Activated CD8-positive, alpha-beta T cell treated with anti-CD3 and anti-CD28 coated beads, Interleukin-2, amount 10 ng/mL, durations not matched to agents 7 days and 5 days (primary cell): ENCODE measurements around the gene GDPD2. TPM values are rescaled to one million over a fixed set of nuclear protein-coding genes. Genes with fewer than 3 reads are reported as not detected.
A peak's percentile ranks its signal among the peaks of the same experiment; 100 is the strongest.

ENCODE experiments used
- ATAC-seq: fragments of 150-1000 bp; cut with Tn5 transposase; one replicate; pipeline ENCODE4 v1.10.0; 2021; ENCODE audit warnings: moderate library complexity
- CTCF ChIA-PET: fragments of 350-600 bp; sonication (Branson Sonifier 250); formaldehyde crosslinking; loops from one replicate; lab custom pipeline; 2021; ENCODE audit warnings: antibody characterized with exemption; lab: Charles Lee
- POLR2A ChIA-PET: fragments of 350-600 bp; sonication (Branson Sonifier 250); formaldehyde crosslinking; loops from one replicate; lab custom pipeline; 2021; ENCODE audit warnings: antibody characterized with exemption; lab: Charles Lee
- DNase-seq: peaks from one replicate; pipeline ENCODE4 v3.0.0-alpha.2; 2020
- H3K27ac Mint-ChIP-seq: one replicate; pipeline ENCODE4 v1.8.0; 2021; ENCODE audit warnings: mild to moderate bottlenecking, mixed read lengths
- H3K27me3 Mint-ChIP-seq: one replicate; pipeline ENCODE4 v1.8.0; 2021; ENCODE audit warnings: low read depth, mixed read lengths
- H3K36me3 Mint-ChIP-seq: one replicate; pipeline ENCODE4 v1.8.0; 2021; ENCODE audit warnings: low read depth, mixed read lengths
- H3K4me1 Mint-ChIP-seq: one replicate; pipeline ENCODE4 v1.8.0; 2021; ENCODE audit warnings: low read depth, mixed read lengths
- H3K4me3 Mint-ChIP-seq: one replicate; pipeline ENCODE4 v1.8.0; 2021; ENCODE audit warnings: mild to moderate bottlenecking, mixed read lengths
- H3K9me3 Mint-ChIP-seq: one replicate; pipeline ENCODE4 v1.8.0; 2022; ENCODE audit warnings: mixed read lengths; ENCODE audit not compliant: insufficient read depth
- total RNA-seq, 2 experiments: library from RNA; stranded (reverse); gene quantifications; one replicate each; pipeline ENCODE4 v1.2.3, GENCODE V29; 2021

GDPD2 gene
- total RNA-seq, 2 experiments from 2014 or later = 0.34 to 0.63 TPM

DNA sequence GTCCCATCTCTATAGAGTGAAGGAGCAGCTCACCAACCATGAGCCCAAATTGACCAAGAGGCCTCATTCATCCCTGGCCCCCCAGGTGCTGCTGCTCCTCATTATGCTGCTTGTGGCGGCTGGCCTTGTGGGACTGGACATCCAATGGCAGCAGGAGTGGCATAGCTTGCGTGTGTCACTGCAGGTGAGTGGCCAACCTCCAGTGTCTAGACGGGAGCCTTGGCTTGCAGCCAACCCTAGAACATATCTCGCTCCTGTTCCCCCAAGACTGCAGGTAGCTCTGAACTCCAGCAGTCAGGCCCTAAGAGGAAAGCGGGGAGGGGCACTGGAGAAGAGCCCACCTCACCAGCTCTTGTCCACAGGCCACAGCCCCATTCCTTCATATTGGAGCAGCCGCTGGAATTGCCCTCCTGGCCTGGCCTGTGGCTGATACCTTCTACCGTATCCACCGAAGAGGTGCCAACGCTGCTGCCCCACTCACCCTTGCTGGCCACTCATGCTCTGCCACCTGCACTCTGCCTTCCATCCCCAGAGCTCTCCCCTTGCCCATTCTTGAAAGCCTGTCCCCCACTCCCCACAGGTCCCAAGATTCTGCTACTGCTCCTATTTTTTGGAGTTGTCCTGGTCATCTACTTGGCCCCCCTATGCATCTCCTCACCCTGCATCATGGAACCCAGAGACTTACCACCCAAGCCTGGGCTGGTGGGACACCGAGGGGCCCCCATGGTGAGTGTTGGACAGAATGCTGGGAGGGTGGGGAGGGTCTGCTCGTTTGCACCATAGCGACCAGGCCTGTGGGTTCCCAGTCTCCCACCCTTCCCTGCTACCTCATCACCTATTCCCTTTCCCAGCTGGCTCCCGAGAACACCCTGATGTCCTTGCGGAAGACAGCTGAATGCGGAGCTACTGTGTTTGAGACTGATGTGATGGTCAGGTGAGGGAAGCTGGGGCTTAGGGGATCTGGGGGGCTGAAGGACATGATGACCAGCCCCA is 3.5 kb downstream of the GDPD2 start:
- DNase-seq = no peak
- Mint-ChIP-seq H3K36me3 (no peaks in the 10 kb centered on the region), H3K4me3 (no peak overlapping the region), H3K4me1 (no peaks in the 10 kb centered on the region), H3K27me3 (no peaks in the 10 kb centered on the region), H3K27ac (no peak overlapping the region), H3K9me3 (no peaks in the 10 kb centered on the region)
- CTCF ChIA-PET = no interaction called here
- no peak for ATAC-seq
- POLR2A ChIA-PET = interaction anchor here (0.6 kb wide), 1 partner anchor 114 kb away, joined by 4 read pairs; no protein-coding TSS in a partner anchor

DNA sequence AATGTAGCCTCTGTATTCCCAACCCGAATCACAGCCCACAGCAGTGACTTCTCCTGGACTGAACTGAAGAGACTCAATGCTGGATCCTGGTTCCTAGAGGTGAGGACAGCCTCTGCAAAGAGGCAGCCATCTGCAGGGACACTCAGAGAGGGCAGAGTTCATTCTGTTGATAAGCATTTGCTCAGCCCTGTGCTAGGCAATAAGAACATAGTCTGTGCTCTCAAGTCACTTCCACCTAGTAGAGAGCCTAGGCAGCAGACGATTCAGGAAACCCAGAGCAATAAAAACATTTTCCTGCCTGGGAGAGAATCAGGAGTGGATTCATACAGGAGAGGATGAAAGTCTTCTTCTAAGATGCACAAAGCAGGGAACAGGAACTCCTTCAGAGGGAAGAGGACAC is 4.3 kb downstream of the GDPD2 start:
- Mint-ChIP-seq H3K27me3 (no peaks in the 10 kb centered on the region), H3K4me3 (no peak overlapping the region), H3K4me1 (no peaks in the 10 kb centered on the region), H3K36me3 (no peaks in the 10 kb centered on the region), H3K9me3 (no peaks in the 10 kb centered on the region), H3K27ac (no peak overlapping the region)
- ChIA-PET CTCF (no interaction called here), POLR2A (no interaction called here)
- no peak for ATAC-seq
- no peak for DNase-seq

DNA sequence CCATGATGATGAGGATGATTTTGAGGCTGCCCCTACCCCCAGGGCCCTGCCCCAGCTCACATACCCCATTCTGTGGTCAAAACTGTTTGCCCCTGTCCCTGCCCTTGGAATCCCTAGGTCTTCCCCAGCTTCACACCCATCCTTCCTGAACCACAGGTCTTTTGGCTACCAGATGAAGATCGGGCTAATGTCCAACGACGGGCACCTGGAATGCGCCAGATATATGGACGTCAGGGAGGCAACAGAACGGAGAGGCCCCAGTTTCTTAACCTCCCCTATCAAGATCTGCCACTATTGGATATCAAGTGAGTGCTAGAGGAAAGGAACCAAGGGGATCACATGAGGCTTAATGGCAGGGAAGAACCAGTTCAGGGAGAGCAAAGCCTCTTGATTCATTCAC is 6.6 kb downstream of the GDPD2 start:
- POLR2A ChIA-PET = no interaction called here

DNA sequence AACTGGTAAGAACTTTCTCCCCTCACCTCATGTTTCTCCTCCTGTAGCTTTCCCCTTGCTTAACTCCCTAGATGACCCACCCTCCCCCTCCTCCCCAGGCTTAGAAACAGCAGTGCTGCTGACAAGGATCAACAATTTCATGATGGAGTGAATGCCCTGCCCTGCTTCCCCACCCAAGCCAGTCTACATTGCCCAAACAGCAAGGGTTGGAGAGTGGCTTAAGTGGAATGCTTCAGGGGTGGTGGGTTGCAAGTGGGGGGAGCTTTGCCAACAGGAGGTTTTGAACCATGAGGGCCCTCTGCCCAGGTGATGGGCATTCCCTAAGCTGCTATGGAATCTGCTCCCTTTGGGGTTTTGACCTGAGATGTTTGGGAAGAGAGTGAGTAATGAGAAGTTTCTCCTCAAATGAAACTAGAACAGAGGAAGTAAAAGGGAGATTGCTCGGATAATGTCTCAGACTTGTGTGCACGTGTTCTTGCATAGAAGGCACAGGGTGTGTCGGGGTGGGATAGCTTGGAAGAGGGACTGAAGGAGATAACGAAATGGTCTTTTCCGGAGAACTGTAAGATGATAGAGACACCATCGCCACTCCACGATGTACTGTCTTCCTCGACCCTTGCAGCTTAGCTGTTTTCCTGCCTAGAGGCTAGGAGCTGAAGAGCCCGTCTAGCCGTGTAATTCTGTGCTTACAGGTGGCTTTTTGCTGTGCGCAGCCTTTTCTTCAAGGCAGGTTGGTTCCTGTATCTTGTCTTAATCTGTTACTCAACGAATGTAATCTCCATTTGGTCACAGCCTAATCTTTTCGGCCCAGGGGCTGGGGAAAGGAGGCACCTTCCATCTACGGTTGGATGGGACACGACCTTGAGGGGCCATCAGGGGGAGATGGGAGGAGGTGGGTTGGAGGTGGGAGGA is 10.1 kb downstream of the GDPD2 start:
- Mint-ChIP-seq H3K4me3 (peak overlapping the region; percentile 86), H3K27me3 (peaks cover 5% of the 10 kb centered on the region), H3K9me3 (no peaks in the 10 kb centered on the region), H3K27ac (peak overlapping the region; percentile 68), H3K36me3 (no peaks in the 10 kb centered on the region), H3K4me1 (peaks cover 29% of the 10 kb centered on the region)
- no peak for ATAC-seq
- DNase-seq = no peak
- CTCF ChIA-PET = interaction anchor here (0.7 to 4.1 kb wide), 9 partner anchors 10 to 300 kb away, joined by 3 to 15 read pairs (median 4); partner anchors contain the start of genes GDPD2 and IGBP1
- POLR2A ChIA-PET = interaction anchor here (0.7 kb wide), 1 partner anchor 11 kb away, joined by 3 read pairs; the partner anchor contains the start of gene GDPD2

More for the DNA sequence above, 6.6 kb downstream of the GDPD2 start:
- ATAC-seq (no peak), DNase-seq (no peak)
- CTCF ChIA-PET = no interaction called here
- Mint-ChIP-seq H3K36me3 (no peaks in the 10 kb centered on the region), H3K27me3 (no peaks in the 10 kb centered on the region), H3K4me1 (peaks cover 12% of the 10 kb centered on the region), H3K4me3 (no peak overlapping the region), H3K9me3 (no peaks in the 10 kb centered on the region), H3K27ac (no peak overlapping the region)

DNA sequence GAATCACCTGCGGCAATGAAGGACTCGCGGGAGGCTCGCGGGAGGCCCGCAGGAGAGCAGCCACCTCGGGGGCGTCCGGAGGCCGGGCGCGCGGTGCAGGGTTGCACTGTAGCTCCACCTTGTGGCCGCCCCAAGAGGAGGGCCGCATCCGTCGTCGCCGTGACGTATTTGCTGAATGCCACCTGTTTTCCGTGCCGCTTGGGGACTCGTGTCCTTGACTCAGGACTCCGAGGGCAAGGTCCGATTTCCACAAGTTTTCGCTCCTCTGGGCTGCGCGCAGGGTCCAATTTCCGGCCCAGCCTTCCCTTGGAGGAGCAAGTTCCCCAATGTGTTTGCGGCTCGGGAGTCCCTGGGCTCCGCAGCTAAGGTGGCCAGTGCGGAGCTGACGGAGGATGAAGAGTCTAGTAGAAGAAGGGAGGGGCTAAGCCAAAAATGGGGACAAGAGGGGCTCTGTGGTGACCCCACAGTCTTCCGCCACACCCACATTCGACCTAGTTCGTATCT is 10.8 kb downstream of the GDPD2 start:
- Mint-ChIP-seq H3K4me1 (peaks cover 36% of the 10 kb centered on the region), H3K27me3 (peaks cover 5% of the 10 kb centered on the region), H3K9me3 (no peaks in the 10 kb centered on the region), H3K36me3 (no peaks in the 10 kb centered on the region), H3K4me3 (peak overlapping the region; percentile 86), H3K27ac (peak overlapping the region; percentile 89)
- ChIA-PET CTCF (interaction anchor here (0.8 to 4.1 kb wide), 9 partner anchors 9 to 300 kb away, joined by 3 to 15 read pairs (median 6); partner anchors contain the start of genes GDPD2 and IGBP1), POLR2A (interaction anchor here (0.6 kb wide), 1 partner anchor 11 kb away, joined by 3 read pairs; the partner anchor contains the start of gene DLG3)
- ATAC-seq = peak; percentile 85
- DNase-seq = peak; percentile 84

DNA sequence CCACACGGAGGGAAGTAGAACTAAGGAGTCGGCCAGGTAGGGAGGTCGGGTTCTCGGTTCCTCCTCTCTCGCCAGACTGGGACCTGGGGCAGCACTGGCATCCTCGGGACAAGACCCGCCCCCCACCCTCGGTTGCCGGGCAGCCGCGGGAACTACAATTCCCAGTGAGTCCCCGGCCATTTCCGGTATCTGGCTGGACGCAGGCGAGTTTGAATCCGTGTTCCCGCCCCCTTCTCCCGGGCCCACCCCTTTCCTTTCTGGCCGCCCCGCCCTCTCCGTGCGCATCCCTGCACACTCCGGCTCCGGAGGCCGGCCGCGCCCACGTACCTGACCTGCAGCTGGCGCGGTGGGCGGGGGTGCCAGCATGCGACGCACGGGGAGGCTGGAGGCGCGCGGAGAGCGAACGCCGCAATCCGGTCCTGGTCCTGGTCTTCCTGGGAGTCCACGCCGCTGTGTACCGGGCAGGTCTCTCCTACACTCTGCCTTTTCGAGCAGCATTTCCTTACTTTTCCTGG is 11.3 kb downstream of the GDPD2 start:
- Mint-ChIP-seq H3K4me3 (peak overlapping the region; percentile 86), H3K27ac (peak overlapping the region; percentile 89), H3K4me1 (peaks cover 41% of the 10 kb centered on the region), H3K27me3 (peaks cover 6% of the 10 kb centered on the region), H3K9me3 (no peaks in the 10 kb centered on the region), H3K36me3 (no peaks in the 10 kb centered on the region)
- DNase-seq = peak; percentile 77
- peak; percentile 70 for ATAC-seq
- ChIA-PET CTCF (interaction anchor here (1.0 to 4.1 kb wide), 6 partner anchors 8 to 301 kb away, joined by 4 to 15 read pairs (median 10); partner anchors contain the start of genes GDPD2 and IGBP1), POLR2A (interaction anchor here (0.6 kb wide), 1 partner anchor 10 kb away, joined by 3 read pairs; the partner anchor contains the start of gene DLG3)

GRCh38 chrX:70434914-70435586 is 11.9 kb downstream of the GDPD2 start:
- peak; percentile 5 for ATAC-seq
- CTCF ChIA-PET = interaction anchor here (0.9 to 4.1 kb wide), 5 partner anchors 17 to 301 kb away, joined by 3 to 15 read pairs (median 6); partner anchors contain the start of gene IGBP1
- Mint-ChIP-seq H3K27ac (peak overlapping the region; percentile 77), H3K36me3 (no peaks in the 10 kb centered on the region), H3K4me1 (peaks cover 44% of the 10 kb centered on the region), H3K9me3 (no peaks in the 10 kb centered on the region), H3K4me3 (peak overlapping the region; percentile 86), H3K27me3 (peaks cover 9% of the 10 kb centered on the region)
- DNase-seq = peak; percentile 47
- POLR2A ChIA-PET = no interaction called here

DNA sequence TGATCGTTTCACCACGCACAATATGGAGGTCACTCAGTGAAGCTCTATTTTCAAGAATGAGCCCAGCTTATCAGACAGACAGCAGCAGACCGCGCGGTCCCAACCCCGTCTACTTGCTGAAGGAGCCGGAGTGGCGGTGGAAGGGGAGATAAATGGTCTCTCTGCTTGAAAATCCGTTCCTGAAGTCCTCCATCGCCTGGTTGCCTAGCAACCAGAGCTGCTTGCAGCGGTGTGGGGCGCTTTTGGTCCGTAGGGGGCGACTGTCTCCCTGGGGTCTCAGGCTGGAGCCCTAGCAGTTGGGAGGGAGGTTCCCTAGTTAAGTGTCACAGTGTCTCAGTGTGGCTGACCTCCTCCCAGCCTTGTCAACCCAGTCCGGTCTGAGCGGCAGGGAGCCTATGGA is 13.2 kb downstream of the GDPD2 start:
- DNase-seq (no peak), ATAC-seq (no peak)
- Mint-ChIP-seq H3K4me3 (no peak overlapping the region), H3K36me3 (no peaks in the 10 kb centered on the region), H3K4me1 (peaks cover 47% of the 10 kb centered on the region), H3K27me3 (peaks cover 18% of the 10 kb centered on the region), H3K9me3 (no peaks in the 10 kb centered on the region), H3K27ac (no peak overlapping the region)
- CTCF ChIA-PET = interaction anchor here (0.7 to 4.1 kb wide), 5 partner anchors 8 to 303 kb away, joined by 3 to 15 read pairs (median 7); partner anchors contain the start of genes DLG3 and IGBP1
- POLR2A ChIA-PET = interaction anchor here (1.0 to 1.1 kb wide), 2 partner anchors 9 to 15 kb away, joined by 3 read pairs; no protein-coding TSS in a partner anchor

- POLR2A ChIA-PET = no interaction called here
- CTCF ChIA-PET = interaction anchor here (0.6 to 4.1 kb wide), 5 partner anchors 8 to 303 kb away, joined by 3 to 15 read pairs (median 7); partner anchors contain the start of genes DLG3 and IGBP1
- no peaks in the 10 kb centered on the region for H3K9me3 Mint-ChIP-seq
- DNase-seq (no peak), ATAC-seq (no peak)
- peaks cover 23% of the 10 kb centered on the region for H3K27me3 Mint-ChIP-seq
- H3K4me3 Mint-ChIP-seq = no peak overlapping the region
- H3K27ac Mint-ChIP-seq = no peak overlapping the region
- peaks cover 47% of the 10 kb centered on the region for H3K4me1 Mint-ChIP-seq
- no peaks in the 10 kb centered on the region for H3K36me3 Mint-ChIP-seq
Measured at GRCh38 chrX:70437011-70437410, 13.9 kb downstream of the GDPD2 start.

DNA sequence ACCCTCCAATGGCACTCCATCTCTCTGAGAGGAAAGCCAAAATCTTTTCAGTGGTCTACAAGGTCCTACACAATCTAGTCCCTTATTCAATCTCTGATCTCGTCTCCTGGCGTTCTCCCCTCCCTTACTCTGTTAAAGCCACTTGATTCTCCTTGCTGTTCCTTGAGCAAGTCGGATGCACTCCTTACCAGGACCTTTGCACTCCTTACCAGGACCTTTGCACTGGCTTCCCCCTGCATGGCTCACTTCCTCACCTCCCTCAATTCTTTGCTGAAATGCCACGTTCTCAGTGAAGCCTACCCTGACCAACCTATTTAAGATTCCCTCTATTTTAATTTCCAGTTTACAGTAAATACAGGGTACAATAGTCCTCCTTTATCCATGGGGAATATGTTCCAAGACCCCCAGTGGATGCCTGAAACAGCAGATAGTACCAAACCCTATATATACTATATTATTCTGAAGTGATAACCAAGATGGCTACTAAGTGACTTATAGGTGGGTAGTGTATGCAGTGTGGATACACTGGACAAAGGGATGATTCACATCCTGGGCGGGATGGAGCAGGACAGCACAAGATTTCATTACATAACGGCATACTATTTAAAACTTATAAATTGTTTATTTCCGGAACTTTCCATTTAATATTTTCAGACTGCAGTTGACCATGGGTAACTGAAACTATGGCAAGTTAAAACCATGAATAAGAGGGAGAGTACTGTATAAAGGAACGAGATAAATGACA is 15.0 kb downstream of the GDPD2 start:
- Mint-ChIP-seq H3K9me3 (no peaks in the 10 kb centered on the region), H3K36me3 (no peaks in the 10 kb centered on the region), H3K4me3 (peak overlapping the region; percentile 40), H3K27ac (no peak overlapping the region), H3K27me3 (peaks cover 34% of the 10 kb centered on the region), H3K4me1 (peaks cover 45% of the 10 kb centered on the region)
- CTCF ChIA-PET = interaction anchor here (0.6 kb wide), 1 partner anchor 267 kb away, joined by 3 read pairs; no protein-coding TSS in a partner anchor
- no peak for DNase-seq
- POLR2A ChIA-PET = no interaction called here
- ATAC-seq = no peak
